Neutrophil (primary cell): ENCODE measurements around the gene EEF1G.

Experiments
- H3K27ac ChIP-seq: fragments of 200-600 bp; sonication (generic); 2 replicates; pipeline ENCODE4 v1.5.1; 2016; ENCODE audit warnings: mild to moderate bottlenecking, moderate library complexity
- H3K27me3 ChIP-seq: fragments of 200-600 bp; sonication (generic); 2 replicates; pipeline ENCODE4 v1.6.0; 2016; ENCODE audit warnings: mild to moderate bottlenecking
- H3K36me3 ChIP-seq: fragments of 200-600 bp; sonication (generic); 2 replicates; pipeline ENCODE4 v1.5.1; 2017
- H3K4me1 ChIP-seq, 2 experiments: fragments of 200-600 bp in 1 of 2; sonication (generic) in 1 of 2; 1 replicate in 1 of 2; 2 replicates in 1 of 2; pipeline versions ENCODE4 v1.5.1 to v1.6.1; 2013 to 2016; ENCODE audit warnings: low read depth in 1 of 2, low read length in 1 of 2, mild to moderate bottlenecking in 1 of 2, moderate library complexity in 1 of 2; ENCODE audit not compliant: control insufficient read depth in 1 of 2, insufficient read depth in 1 of 2
- H3K4me3 ChIP-seq, 2 experiments: fragments of 200-600 bp in 1 of 2; sonication (generic) in 1 of 2; 1 replicate in 1 of 2; 2 replicates in 1 of 2; pipeline ENCODE4 v1.5.1; 2013 to 2016; ENCODE audit warnings: low read depth in 1 of 2, low read length in 1 of 2, mild to moderate bottlenecking in 1 of 2, moderate library complexity in 1 of 2
- H3K9me3 ChIP-seq: fragments of 200-600 bp; sonication (generic); 2 replicates; pipeline ENCODE4 v1.5.1; 2016
- TF ChIP-seq, protein P1 (sequence below): fragments of 200-600 bp; sonication (generic); IDR thresholded peaks from 2 replicates; pipeline ENCODE4 v1.5.1; 2016; ENCODE audit warnings: antibody characterized with exemption

The EEF1G gene

DNA sequence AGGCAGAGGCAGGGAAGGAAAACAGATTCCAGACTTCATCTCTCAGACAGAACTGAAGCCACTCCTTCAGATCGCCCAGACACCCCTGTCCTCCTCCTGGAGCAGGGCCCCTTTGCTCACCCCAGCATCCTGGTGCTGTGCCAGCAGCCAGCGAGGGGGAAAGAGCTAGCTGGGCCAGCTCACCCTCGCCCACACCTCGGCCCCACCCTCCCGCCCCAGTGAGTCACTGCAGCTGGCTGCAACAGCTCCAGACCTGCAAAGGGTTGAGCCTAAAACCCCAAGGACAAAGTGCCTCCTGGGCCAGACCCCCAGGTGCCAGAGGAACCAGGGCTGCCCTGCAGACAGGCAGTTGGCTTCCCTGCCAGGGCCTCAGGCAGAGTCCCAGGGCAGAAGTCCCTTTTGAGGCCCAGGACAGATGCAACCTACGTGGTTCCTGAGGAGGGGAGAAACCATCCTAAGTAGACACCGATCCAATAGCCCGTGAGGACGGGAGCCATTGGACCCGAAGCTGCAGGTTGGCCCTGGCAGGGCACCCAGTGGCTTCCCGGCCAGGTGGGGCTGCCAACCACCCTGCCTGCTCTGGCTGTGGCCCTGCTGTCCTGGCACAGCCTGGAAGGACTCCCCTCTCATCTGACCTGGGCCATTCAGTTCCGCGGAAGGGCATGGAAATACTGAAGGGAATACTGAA, 34.3 kb downstream of the EEF1G start:
- Histone ChIP-seq H3K4me3 (no peak overlapping the region), H3K4me1 (peaks cover 0 to 4% of the 10 kb centered on the region in 2 experiments)

DNA sequence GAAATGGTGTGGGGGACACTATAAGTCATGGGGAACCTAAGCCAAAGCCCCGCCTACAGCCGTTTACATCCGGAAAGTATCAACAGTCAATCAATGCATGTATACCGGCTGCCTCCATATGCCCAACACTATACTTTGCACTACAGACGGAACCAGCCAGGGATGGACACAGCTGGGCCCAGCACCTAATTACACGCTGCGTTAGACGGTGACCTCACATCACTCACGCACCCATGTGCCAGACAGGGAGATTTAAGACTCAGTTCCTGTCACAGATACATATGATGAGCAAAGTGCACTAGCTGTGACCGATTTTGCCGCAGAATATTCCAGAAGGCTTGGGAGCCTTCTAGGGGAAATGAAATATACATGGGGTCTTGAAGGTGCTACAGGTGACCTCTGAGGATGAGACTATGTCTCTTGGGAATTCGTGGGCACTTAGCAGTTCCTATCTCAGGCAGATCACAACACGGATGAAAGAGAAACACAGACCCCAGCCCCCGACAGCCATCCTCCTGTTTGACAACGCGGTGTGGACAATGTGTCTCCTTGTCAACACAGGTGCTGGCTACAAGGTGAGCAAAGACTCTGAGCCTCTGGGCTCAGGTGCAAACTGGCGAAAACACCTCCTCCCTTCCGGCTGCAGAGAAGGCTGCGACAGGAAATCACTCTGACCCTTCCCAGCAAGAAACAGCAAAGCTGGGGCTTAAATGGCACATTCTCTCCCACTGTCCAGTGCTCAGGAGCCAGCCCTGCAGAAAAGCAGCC, 35.0 kb downstream of the EEF1G start:
- Histone ChIP-seq H3K4me1 (peaks cover 0 to 4% of the 10 kb centered on the region in 2 experiments), H3K9me3 (no peaks in the 10 kb centered on the region), H3K4me3 (no peak overlapping the region), H3K27me3 (peaks cover 25% of the 10 kb centered on the region), H3K27ac (no peak overlapping the region), H3K36me3 (no peaks in the 10 kb centered on the region)
- TF ChIP-seq, protein P1, sequence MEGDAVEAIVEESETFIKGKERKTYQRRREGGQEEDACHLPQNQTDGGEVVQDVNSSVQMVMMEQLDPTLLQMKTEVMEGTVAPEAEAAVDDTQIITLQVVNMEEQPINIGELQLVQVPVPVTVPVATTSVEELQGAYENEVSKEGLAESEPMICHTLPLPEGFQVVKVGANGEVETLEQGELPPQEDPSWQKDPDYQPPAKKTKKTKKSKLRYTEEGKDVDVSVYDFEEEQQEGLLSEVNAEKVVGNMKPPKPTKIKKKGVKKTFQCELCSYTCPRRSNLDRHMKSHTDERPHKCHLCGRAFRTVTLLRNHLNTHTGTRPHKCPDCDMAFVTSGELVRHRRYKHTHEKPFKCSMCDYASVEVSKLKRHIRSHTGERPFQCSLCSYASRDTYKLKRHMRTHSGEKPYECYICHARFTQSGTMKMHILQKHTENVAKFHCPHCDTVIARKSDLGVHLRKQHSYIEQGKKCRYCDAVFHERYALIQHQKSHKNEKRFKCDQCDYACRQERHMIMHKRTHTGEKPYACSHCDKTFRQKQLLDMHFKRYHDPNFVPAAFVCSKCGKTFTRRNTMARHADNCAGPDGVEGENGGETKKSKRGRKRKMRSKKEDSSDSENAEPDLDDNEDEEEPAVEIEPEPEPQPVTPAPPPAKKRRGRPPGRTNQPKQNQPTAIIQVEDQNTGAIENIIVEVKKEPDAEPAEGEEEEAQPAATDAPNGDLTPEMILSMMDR: no peak

More for the DNA sequence above, 34.3 kb downstream of the EEF1G start:
- peaks cover 32% of the 10 kb centered on the region for H3K27me3 ChIP-seq
- TF ChIP-seq, protein P1: no peak
- no peak overlapping the region for H3K27ac ChIP-seq
- no peaks in the 10 kb centered on the region for H3K9me3 ChIP-seq
- H3K36me3 ChIP-seq: no peaks in the 10 kb centered on the region

DNA sequence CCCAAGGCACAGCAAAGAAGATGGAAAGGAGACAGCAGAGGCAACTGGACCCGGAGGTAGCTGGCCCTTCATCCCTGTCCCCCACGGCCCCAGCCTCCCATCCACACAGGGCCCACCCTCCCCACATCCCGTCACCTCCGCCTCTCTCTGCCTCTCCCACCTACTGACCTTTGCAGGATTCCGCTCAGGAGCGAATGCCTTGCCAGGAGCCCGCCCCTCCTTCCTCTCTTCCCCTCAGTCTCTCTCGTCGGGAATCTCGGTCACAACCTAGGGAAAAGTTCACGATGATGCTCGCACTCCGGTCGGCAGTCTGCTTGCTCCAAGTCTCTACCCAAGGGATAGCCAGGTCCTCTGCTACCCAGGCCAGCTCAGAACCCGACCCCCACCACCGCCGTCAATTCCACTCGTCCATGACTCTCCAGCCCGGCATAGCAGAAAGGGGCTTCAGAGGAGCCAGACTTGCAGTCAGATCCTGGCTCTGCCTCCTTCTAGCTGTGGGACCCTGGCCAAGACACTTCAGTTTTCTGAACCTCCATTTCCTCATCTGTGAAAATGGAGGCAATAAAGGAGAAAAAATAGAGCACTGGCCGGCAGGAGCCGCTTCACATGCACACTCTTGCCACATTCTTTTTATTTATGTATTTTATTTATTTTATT, 37.3 kb downstream of the EEF1G start:
- Histone ChIP-seq H3K9me3 (no peaks in the 10 kb centered on the region), H3K4me1 (no peaks in the 10 kb centered on the region), H3K27me3 (peaks cover 8% of the 10 kb centered on the region), H3K4me3 (no peak overlapping the region), H3K27ac (no peak overlapping the region), H3K36me3 (no peaks in the 10 kb centered on the region)
- TF ChIP-seq, protein P1: no peak

DNA sequence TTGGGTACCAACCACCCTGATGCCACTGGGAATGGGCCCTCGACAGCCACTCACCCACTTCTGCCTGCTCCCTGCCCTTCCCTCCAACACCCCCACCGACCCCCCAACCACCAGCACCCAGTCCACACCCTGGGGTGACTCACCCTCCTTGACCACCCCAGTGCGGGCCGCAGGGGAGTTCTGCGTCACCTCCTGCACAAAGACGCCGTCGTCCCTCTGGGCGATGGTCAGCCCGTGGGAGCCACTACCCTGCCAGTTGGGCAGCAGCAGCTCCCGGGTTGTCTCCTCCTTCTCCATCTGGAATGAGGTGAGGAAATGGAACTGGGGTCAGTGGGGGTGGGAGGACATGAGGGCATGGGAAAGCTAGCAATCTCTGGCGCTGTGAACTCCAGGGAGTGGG, 37.9 kb downstream of the EEF1G start:
- TF ChIP-seq, protein P1: no peak
- H3K9me3 ChIP-seq: no peaks in the 10 kb centered on the region
- H3K36me3 ChIP-seq: no peaks in the 10 kb centered on the region
- H3K27me3 ChIP-seq: peaks cover 3% of the 10 kb centered on the region
- no peak overlapping the region for H3K4me3 ChIP-seq
- no peaks in the 10 kb centered on the region for H3K4me1 ChIP-seq
- H3K27ac ChIP-seq: no peak overlapping the region

DNA sequence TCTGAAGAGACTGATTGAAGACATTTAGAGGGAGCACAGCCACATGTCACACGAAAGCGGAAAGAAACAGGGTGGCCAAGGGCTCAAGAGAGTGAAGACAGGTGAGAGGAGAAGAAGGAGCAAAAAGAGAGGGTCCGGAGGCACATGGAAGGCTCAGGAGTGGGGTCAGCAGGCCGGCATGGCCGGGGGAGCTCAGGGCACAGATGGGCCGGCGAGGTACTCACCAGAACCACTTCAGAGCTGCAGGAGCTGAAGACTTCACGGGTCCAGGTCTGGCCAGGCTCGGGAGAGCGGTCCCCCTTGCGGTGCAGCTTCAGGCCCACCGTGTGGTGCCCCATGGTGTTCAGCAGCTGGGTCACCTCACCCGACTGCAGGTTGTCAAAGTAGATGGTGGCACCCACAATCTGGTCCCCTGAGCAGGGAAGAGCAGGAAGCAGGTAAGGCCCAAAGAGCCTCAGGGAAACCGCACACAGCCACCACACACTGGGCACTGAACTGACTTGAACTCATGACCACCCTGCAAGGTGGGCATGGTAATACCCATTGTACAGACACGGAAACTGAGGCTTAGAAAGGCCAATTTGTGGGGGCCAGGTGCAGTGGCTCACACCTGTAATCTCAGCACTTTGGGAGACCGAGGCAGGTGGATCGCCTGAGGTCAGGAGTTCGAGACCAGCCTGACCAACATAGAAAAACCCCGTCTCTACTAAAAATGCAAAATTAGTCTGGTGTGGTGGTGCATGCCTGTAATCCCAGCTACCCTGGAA, 38.7 kb downstream of the EEF1G start:
- TF ChIP-seq, protein P1: no peak
- Histone ChIP-seq H3K27ac (no peak overlapping the region), H3K9me3 (no peaks in the 10 kb centered on the region), H3K4me3 (no peak overlapping the region), H3K4me1 (no peaks in the 10 kb centered on the region), H3K36me3 (no peaks in the 10 kb centered on the region), H3K27me3 (no peaks in the 10 kb centered on the region)
